Ishikawa (cell line): ENCODE measurements around the gene RALA.

Source experiments
- CEBPB ChIP-seq: IDR thresholded peaks from 2 replicates; pipeline ENCODE4 v1.6.1; 2012
- EGR1 ChIP-seq: IDR thresholded peaks from 2 replicates; pipeline ENCODE4 v1.6.1; 2012
- EP300 ChIP-seq: IDR thresholded peaks from 2 replicates; pipeline ENCODE4 v1.6.1; 2012; ENCODE audit warnings: borderline replicate concordance
- FOXM1 ChIP-seq: IDR thresholded peaks from 2 replicates; pipeline ENCODE4 v1.6.1; 2012; ENCODE audit warnings: low read depth, borderline replicate concordance
- MAX ChIP-seq: IDR thresholded peaks from 2 replicates; pipeline ENCODE4 v1.6.1; 2012
- RAD21 ChIP-seq: IDR thresholded peaks from 2 replicates; pipeline ENCODE4 v1.6.1; 2012; ENCODE audit warnings: low read depth
- TAF1 ChIP-seq: IDR thresholded peaks from 2 replicates; pipeline ENCODE4 v1.6.1; 2012; ENCODE audit warnings: low read depth, mild to moderate bottlenecking
- ZBTB7A ChIP-seq: IDR thresholded peaks from 2 replicates; pipeline ENCODE4 v1.6.1; 2012; ENCODE audit warnings: low read depth
- TF ChIP-seq, protein P1 (sequence below): IDR thresholded peaks from 2 replicates; pipeline ENCODE4 v1.6.1; 2012; ENCODE audit warnings: low read depth, mild to moderate bottlenecking

GRCh38 chr7:39623047-39623731 is at the start of gene RALA:
- TF ChIP-seq EGR1 (peak; percentile 22; the same call in 1 of the 2 replicates), TAF1 (peak; percentile 93), ZBTB7A (no peak), CEBPB (no peak), MAX (peak; percentile 60), RAD21 (no peak), EP300 (no peak), FOXM1 (no peak)
- TF ChIP-seq, protein P1, sequence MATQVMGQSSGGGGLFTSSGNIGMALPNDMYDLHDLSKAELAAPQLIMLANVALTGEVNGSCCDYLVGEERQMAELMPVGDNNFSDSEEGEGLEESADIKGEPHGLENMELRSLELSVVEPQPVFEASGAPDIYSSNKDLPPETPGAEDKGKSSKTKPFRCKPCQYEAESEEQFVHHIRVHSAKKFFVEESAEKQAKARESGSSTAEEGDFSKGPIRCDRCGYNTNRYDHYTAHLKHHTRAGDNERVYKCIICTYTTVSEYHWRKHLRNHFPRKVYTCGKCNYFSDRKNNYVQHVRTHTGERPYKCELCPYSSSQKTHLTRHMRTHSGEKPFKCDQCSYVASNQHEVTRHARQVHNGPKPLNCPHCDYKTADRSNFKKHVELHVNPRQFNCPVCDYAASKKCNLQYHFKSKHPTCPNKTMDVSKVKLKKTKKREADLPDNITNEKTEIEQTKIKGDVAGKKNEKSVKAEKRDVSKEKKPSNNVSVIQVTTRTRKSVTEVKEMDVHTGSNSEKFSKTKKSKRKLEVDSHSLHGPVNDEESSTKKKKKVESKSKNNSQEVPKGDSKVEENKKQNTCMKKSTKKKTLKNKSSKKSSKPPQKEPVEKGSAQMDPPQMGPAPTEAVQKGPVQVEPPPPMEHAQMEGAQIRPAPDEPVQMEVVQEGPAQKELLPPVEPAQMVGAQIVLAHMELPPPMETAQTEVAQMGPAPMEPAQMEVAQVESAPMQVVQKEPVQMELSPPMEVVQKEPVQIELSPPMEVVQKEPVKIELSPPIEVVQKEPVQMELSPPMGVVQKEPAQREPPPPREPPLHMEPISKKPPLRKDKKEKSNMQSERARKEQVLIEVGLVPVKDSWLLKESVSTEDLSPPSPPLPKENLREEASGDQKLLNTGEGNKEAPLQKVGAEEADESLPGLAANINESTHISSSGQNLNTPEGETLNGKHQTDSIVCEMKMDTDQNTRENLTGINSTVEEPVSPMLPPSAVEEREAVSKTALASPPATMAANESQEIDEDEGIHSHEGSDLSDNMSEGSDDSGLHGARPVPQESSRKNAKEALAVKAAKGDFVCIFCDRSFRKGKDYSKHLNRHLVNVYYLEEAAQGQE = no peak
